Measurements from ENCODE around the gene PGR. TPM values are rescaled to one million over a fixed set of nuclear protein-coding genes. Genes with fewer than 3 reads are reported as not detected.

Gene PGR
- total RNA-seq, 2 experiments from 2014 or later = not detected

DNA sequence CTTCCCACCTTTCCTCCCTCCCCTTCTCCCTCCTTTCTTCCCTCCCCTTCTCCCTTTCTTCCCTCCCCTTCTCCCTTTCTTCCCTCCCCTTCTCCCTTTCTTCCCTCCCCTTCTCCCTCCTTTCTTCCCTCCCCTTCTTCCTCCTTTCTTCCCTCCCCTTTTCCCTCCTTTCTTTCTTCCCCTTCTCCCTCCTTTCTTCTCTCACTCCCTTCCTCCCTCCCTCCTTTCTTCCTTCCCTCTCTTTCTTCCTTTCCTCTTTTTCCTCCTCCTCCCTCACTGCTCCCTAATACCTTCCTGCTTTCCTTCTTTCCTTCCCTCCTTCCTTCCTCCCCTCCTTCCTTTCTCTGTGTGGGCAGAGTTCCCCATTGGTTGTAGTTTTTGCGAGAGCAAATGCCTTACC lies 76.1 kb downstream of the PGR start:
- CTCF ChIA-PET = no interaction called here
- peaks cover 2% of the 10 kb centered on the region for H3K9me3 Mint-ChIP-seq
- no peak for DNase-seq
- no peaks in the 10 kb centered on the region for H3K27me3 Mint-ChIP-seq (ENCODE audit: low read depth)
- intact Hi-C loops (cut with micrococcal nuclease) = no loop called here
- H3K27ac Mint-ChIP-seq = no peak overlapping the region
- no peaks in the 10 kb centered on the region for H3K36me3 Mint-ChIP-seq (ENCODE audit: low read depth)
- H3K4me3 Mint-ChIP-seq = no peak overlapping the region
- no peaks in the 10 kb centered on the region for H3K4me1 Mint-ChIP-seq (ENCODE audit: low read depth)

DNA sequence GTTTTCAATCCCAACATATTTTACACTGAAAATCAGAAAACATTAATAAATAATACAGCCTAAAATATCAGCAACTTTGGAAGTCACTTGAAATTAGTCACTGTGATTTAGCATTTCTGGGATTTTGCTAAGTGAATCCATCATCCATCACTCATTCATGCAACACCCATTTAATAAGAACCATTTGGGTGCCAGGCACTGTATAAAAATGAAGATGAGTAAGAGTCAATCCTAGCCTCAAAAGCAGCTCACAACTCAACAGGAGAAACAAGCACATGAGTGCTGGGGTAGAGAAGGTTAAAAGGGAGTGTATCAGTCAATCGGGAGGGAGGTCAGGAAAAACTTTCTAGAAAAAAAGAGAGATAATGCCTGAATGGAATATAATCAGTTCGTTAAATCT lies 77.9 kb downstream of the PGR start:
- DNase-seq = no peak
- H3K4me1 Mint-ChIP-seq (ENCODE audit: low read depth) = no peaks in the 10 kb centered on the region
- H3K36me3 Mint-ChIP-seq (ENCODE audit: low read depth) = no peaks in the 10 kb centered on the region
- CTCF ChIA-PET = no interaction called here
- H3K27me3 Mint-ChIP-seq (ENCODE audit: low read depth) = no peaks in the 10 kb centered on the region
- peaks cover 2% of the 10 kb centered on the region for H3K9me3 Mint-ChIP-seq
- H3K4me3 Mint-ChIP-seq = no peak overlapping the region
- intact Hi-C loops (cut with micrococcal nuclease) = no loop called here
- H3K27ac Mint-ChIP-seq = no peak overlapping the region

DNA sequence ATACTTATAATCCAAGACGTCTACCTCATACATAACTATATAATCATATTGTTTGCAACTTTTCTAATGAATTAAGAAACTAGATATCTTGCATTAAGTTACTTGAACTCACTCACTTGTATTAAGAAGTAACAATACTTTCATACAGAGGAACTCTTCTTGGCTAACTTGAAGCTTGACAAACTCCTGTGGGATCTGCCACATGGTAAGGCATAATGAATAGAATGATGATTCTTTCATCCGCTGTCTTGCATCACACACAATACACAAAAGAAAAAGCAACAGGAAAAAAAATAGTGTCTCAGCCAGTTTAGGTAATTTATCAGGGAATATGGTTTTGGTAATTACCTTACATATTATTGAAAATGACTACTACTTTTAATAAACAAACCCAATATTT lies 79.8 kb downstream of the PGR start:
- no peak overlapping the region for H3K4me3 Mint-ChIP-seq
- no peaks in the 10 kb centered on the region for H3K27me3 Mint-ChIP-seq (ENCODE audit: low read depth)
- no peak overlapping the region for H3K27ac Mint-ChIP-seq
- H3K36me3 Mint-ChIP-seq (ENCODE audit: low read depth) = no peaks in the 10 kb centered on the region
- H3K4me1 Mint-ChIP-seq (ENCODE audit: low read depth) = no peaks in the 10 kb centered on the region
- intact Hi-C loops (cut with micrococcal nuclease) = no loop called here
- CTCF ChIA-PET = no interaction called here
- no peaks in the 10 kb centered on the region for H3K9me3 Mint-ChIP-seq
- no peak for DNase-seq

DNA sequence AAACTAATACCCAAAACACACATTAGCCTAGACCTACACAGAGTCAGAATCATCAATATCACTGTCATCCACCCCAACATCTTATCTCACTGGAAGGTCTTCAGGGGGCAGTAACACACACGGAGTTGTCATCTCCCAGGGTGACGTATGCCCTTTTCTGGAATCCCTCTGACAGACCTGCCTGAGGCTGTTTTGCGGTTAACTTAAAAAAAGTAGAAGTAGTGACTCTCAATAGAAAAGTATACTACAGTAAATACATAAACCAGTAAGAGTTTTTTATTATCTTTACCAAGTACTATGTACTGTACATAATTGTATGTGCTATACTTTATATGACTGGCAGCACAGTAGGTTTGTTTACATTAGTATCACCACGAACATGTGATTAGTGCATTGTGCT lies 80.5 kb downstream of the PGR start:
- H3K27me3 Mint-ChIP-seq (ENCODE audit: low read depth) = no peaks in the 10 kb centered on the region
- intact Hi-C loops (cut with micrococcal nuclease) = no loop called here
- no peak overlapping the region for H3K4me3 Mint-ChIP-seq
- no peak overlapping the region for H3K27ac Mint-ChIP-seq
- no peaks in the 10 kb centered on the region for H3K36me3 Mint-ChIP-seq (ENCODE audit: low read depth)
- no peak for DNase-seq
- no peaks in the 10 kb centered on the region for H3K4me1 Mint-ChIP-seq (ENCODE audit: low read depth)
- CTCF ChIA-PET = no interaction called here
- H3K9me3 Mint-ChIP-seq = no peaks in the 10 kb centered on the region

- intact Hi-C loops (cut with micrococcal nuclease) = no loop called here
- no peak overlapping the region for H3K4me3 Mint-ChIP-seq
- H3K9me3 Mint-ChIP-seq = no peaks in the 10 kb centered on the region
- no peak overlapping the region for H3K27ac Mint-ChIP-seq
- DNase-seq = no peak
- CTCF ChIA-PET = no interaction called here
- no peaks in the 10 kb centered on the region for H3K4me1 Mint-ChIP-seq (ENCODE audit: low read depth)
- H3K27me3 Mint-ChIP-seq (ENCODE audit: low read depth) = no peaks in the 10 kb centered on the region
- no peaks in the 10 kb centered on the region for H3K36me3 Mint-ChIP-seq (ENCODE audit: low read depth)
Observed at GRCh38 chr11:101048479-101048878, 81.1 kb downstream of the PGR start.

DNA sequence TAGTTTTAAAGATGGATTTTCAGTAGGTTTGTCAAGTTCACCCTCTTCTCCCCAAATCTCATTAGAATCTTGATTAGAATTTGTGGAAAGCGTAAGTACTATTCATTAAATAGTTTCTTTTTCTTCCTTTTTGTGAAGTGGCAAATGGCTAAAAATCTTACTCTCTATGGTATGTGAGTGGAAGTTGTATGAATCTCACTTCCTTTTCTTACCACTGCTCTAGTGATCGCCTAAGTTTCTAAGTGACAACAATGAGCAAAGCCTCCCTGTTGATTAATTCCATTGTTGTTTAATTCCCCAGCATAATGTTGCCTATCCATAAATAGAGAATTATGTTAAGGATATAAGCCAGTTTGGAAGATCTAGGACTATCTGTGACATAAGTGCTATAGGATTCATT lies 82.7 kb downstream of the PGR start:
- Mint-ChIP-seq H3K4me1 (ENCODE audit: low read depth) (no peaks in the 10 kb centered on the region), H3K36me3 (ENCODE audit: low read depth) (no peaks in the 10 kb centered on the region), H3K27me3 (ENCODE audit: low read depth) (no peaks in the 10 kb centered on the region), H3K4me3 (no peak overlapping the region), H3K27ac (no peak overlapping the region), H3K9me3 (peaks cover 4% of the 10 kb centered on the region)
- no peak for DNase-seq
- CTCF ChIA-PET = no interaction called here
- intact Hi-C loops (cut with micrococcal nuclease) = no loop called here

- Mint-ChIP-seq H3K36me3 (ENCODE audit: low read depth) (no peaks in the 10 kb centered on the region), H3K4me1 (ENCODE audit: low read depth) (no peaks in the 10 kb centered on the region), H3K4me3 (no peak overlapping the region), H3K9me3 (peaks cover 6% of the 10 kb centered on the region), H3K27me3 (ENCODE audit: low read depth) (no peaks in the 10 kb centered on the region), H3K27ac (no peak overlapping the region)
- CTCF ChIA-PET = no interaction called here
- intact Hi-C loops (cut with micrococcal nuclease) = no loop called here
- DNase-seq = no peak
Observed at GRCh38 chr11:101045415-101045814, 84.2 kb downstream of the PGR start.

GRCh38 chr11:101043940-101044339 lies 85.7 kb downstream of the PGR start:
- Mint-ChIP-seq H3K4me1 (ENCODE audit: low read depth) (no peaks in the 10 kb centered on the region), H3K4me3 (no peak overlapping the region), H3K9me3 (peaks cover 6% of the 10 kb centered on the region), H3K27me3 (ENCODE audit: low read depth) (no peaks in the 10 kb centered on the region), H3K36me3 (ENCODE audit: low read depth) (no peaks in the 10 kb centered on the region), H3K27ac (no peak overlapping the region)
- CTCF ChIA-PET = no interaction called here
- no peak for DNase-seq
- intact Hi-C loops (cut with micrococcal nuclease) = no loop called here

DNA sequence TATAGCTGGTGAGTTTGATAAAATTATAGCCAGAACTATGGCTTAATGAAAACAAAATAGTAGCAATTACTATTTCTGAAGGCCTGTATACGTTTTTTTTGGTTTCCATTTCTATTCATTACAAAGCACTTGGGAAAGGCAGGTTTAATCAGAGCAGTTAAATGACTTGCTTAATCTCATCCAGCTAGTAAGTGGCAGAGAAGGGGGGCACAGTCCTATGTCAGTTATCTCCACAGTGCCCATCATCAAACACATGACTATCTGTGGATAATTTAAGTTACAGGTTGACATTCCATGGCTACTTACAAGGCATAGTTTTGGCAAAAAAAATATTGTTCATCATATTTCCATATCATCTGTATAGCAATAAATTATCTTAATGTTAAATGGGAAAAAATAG lies 93.7 kb downstream of the PGR start:
- no peak for DNase-seq
- CTCF ChIA-PET = no interaction called here
- intact Hi-C loops (cut with micrococcal nuclease) = no loop called here
- H3K4me1 Mint-ChIP-seq (ENCODE audit: low read depth) = no peaks in the 10 kb centered on the region
- no peak overlapping the region for H3K27ac Mint-ChIP-seq
- peaks cover 2% of the 10 kb centered on the region for H3K9me3 Mint-ChIP-seq
- no peaks in the 10 kb centered on the region for H3K27me3 Mint-ChIP-seq (ENCODE audit: low read depth)
- no peaks in the 10 kb centered on the region for H3K36me3 Mint-ChIP-seq (ENCODE audit: low read depth)
- H3K4me3 Mint-ChIP-seq = no peak overlapping the region

DNA sequence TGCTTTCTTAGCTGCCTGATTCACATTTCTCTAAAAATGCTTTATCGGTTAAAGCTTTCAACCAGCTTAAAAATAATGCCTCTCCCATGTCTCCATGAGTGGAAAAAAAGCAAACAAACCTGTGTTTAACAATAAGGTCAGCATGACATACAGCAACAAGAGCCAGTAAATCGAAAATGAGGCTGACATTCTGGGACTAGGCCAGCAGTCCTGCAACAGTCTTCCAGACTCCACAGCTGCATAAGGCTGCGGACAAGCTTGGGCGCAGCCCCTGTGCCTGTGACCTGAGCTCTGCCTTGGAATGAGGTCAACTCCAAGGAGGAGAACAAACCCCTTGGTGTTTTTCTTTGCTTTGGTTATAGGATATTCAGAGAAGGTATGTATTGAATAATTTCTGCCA lies 95.5 kb downstream of the PGR start:
- Mint-ChIP-seq H3K4me1 (ENCODE audit: low read depth) (no peaks in the 10 kb centered on the region), H3K4me3 (no peak overlapping the region), H3K27me3 (ENCODE audit: low read depth) (no peaks in the 10 kb centered on the region), H3K27ac (no peak overlapping the region), H3K36me3 (ENCODE audit: low read depth) (no peaks in the 10 kb centered on the region), H3K9me3 (peaks cover 4% of the 10 kb centered on the region)
- intact Hi-C loops (cut with micrococcal nuclease) = no loop called here
- CTCF ChIA-PET = no interaction called here
- no peak for DNase-seq

GRCh38 chr11:101032991-101033390 lies 96.6 kb downstream of the PGR start:
- CTCF ChIA-PET = no interaction called here
- H3K9me3 Mint-ChIP-seq = peaks cover 4% of the 10 kb centered on the region

DNA sequence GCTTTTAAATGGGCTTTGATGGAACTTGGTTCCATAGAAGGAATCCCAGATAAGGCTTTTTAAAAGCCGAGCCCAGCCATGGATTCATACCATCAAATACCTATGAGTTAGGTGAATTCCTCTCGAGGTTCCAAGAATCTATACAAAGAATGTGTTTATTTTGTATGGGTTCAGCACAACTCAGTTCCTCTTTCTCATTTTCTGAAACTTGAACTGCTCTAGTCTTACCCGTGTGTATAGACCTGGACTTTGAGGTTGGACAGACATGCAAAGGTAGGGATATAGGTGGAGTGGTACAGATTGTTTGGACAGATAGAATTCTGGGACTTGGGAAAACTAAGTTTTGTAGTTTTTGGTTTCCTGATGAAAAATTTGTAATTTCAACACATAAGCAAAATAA lies 97.9 kb downstream of the PGR start:
- Mint-ChIP-seq H3K27ac (no peak overlapping the region), H3K4me3 (no peak overlapping the region), H3K27me3 (ENCODE audit: low read depth) (no peaks in the 10 kb centered on the region), H3K9me3 (peaks cover 4% of the 10 kb centered on the region), H3K4me1 (ENCODE audit: low read depth) (no peaks in the 10 kb centered on the region), H3K36me3 (ENCODE audit: low read depth) (no peaks in the 10 kb centered on the region)
- DNase-seq = no peak
- CTCF ChIA-PET = no interaction called here
- intact Hi-C loops (cut with micrococcal nuclease) = no loop called here

More at GRCh38 chr11:101032991-101033390, 96.6 kb downstream of the PGR start:
- no peak for DNase-seq
- Mint-ChIP-seq H3K4me1 (ENCODE audit: low read depth) (no peaks in the 10 kb centered on the region), H3K27me3 (ENCODE audit: low read depth) (no peaks in the 10 kb centered on the region), H3K36me3 (ENCODE audit: low read depth) (no peaks in the 10 kb centered on the region), H3K4me3 (no peak overlapping the region), H3K27ac (no peak overlapping the region)
- intact Hi-C loops (cut with micrococcal nuclease) = no loop called here

DNA sequence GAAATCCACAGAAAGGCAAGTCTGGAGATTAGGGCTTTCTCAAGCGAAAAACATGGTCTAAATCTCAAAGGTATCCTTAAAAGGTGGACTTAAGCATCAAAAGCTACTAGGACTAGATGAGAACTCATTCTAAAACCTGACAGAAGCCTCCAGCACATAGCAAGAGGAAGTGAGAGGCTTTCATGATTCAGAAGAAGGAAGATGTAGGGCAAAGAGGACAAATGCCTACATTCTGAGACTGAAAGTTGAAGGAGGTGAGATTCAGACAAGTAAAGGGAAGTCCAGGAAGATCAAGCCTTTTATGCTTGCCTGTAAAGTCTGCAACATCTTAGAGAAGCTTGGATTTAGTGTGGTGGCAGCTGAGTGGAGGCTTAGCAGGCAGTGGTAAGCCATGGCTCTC lies 98.9 kb downstream of the PGR start:
- no peaks in the 10 kb centered on the region for H3K27me3 Mint-ChIP-seq (ENCODE audit: low read depth)
- CTCF ChIA-PET = no interaction called here

GRCh38 chr11:101030015-101030414 lies 99.6 kb downstream of the PGR start:
- CTCF ChIA-PET = no interaction called here
- Mint-ChIP-seq H3K4me3 (no peak overlapping the region), H3K4me1 (ENCODE audit: low read depth) (no peaks in the 10 kb centered on the region), H3K9me3 (peaks cover 4% of the 10 kb centered on the region), H3K36me3 (ENCODE audit: low read depth) (no peaks in the 10 kb centered on the region), H3K27ac (no peak overlapping the region), H3K27me3 (ENCODE audit: low read depth) (no peaks in the 10 kb centered on the region)
- intact Hi-C loops (cut with micrococcal nuclease) = no loop called here
- DNase-seq = no peak

More for the DNA sequence above, 98.9 kb downstream of the PGR start:
- DNase-seq = no peak
- Mint-ChIP-seq H3K4me3 (no peak overlapping the region), H3K9me3 (peaks cover 4% of the 10 kb centered on the region), H3K4me1 (ENCODE audit: low read depth) (no peaks in the 10 kb centered on the region), H3K27ac (no peak overlapping the region), H3K36me3 (ENCODE audit: low read depth) (no peaks in the 10 kb centered on the region)
- intact Hi-C loops (cut with micrococcal nuclease) = no loop called here

All from activated naive CD4-positive, alpha-beta T cell treated with anti-CD3 and anti-CD28 coated beads for 36 hours (primary cell).